ENCODE results near the gene RASSF1.

The RASSF1 gene

GRCh38 chr3:50342813-50343633, 2.4 kb upstream of the RASSF1 start:
- no peak for DNase-seq (ENCODE audit: low read depth, low spot score)

GRCh38 chr3:50341996-50342650, 1.5 kb upstream of the RASSF1 start:
- no peak for DNase-seq (ENCODE audit: low read depth, low spot score)

- no peak for DNase-seq (ENCODE audit: low read depth, low spot score)
Observed at GRCh38 chr3:50341537-50341936, 901 bp upstream of the RASSF1 start.

- no peak for DNase-seq (ENCODE audit: low read depth, low spot score)
Observed at GRCh38 chr3:50340147-50340447, 539 bp downstream of the RASSF1 start.

GRCh38 chr3:50339485-50340146, 1.0 kb downstream of the RASSF1 start:
- no peak for DNase-seq (ENCODE audit: low read depth, low spot score)

- no peak for DNase-seq (ENCODE audit: low read depth, low spot score)
Observed at GRCh38 chr3:50338965-50339364, 1.7 kb downstream of the RASSF1 start.

- peak; percentile 93 for DNase-seq (ENCODE audit: low read depth, low spot score)
Observed at GRCh38 chr3:50337175-50337861, 3.3 kb downstream of the RASSF1 start.

- no peak for DNase-seq (ENCODE audit: low read depth, low spot score)
Observed at GRCh38 chr3:50336452-50337174, 4.0 kb downstream of the RASSF1 start.

- DNase-seq (ENCODE audit: low read depth, low spot score), result no peak
Observed at GRCh38 chr3:50334339-50335075, 6.1 kb downstream of the RASSF1 start.

GRCh38 chr3:50333744-50334328, 6.8 kb downstream of the RASSF1 start:
- DNase-seq (ENCODE audit: low read depth, low spot score), result no peak

GRCh38 chr3:50331364-50331907, 9.2 kb downstream of the RASSF1 start:
- DNase-seq (ENCODE audit: low read depth, low spot score), result no peak

GRCh38 chr3:50330330-50330729, 10.3 kb downstream of the RASSF1 start:
- DNase-seq (ENCODE audit: low read depth, low spot score), result no peak

- peak; percentile 84 for DNase-seq (ENCODE audit: low read depth, low spot score)
Observed at GRCh38 chr3:50327943-50328691, 12.5 kb downstream of the RASSF1 start, which contains the start of gene TUSC2. Gene TUSC2 (minus strand): TSS chr3:50328223. CDS start chr3:50328099, 124 bp downstream.

- no peak for DNase-seq (ENCODE audit: low read depth, low spot score)
Observed at GRCh38 chr3:50327129-50327528, 13.5 kb downstream of the RASSF1 start.

GRCh38 chr3:50326182-50326541, 14.5 kb downstream of the RASSF1 start:
- DNase-seq (ENCODE audit: low read depth, low spot score), result no peak

GRCh38 chr3:50325497-50326181, 15.0 kb downstream of the RASSF1 start:
- no peak for DNase-seq (ENCODE audit: low read depth, low spot score)

GRCh38 chr3:50325113-50325480, 15.5 kb downstream of the RASSF1 start:
- DNase-seq (ENCODE audit: low read depth, low spot score), result no peak

GRCh38 chr3:50324351-50325112, 16.1 kb downstream of the RASSF1 start:
- peak; percentile 40 for DNase-seq (ENCODE audit: low read depth, low spot score)
